Stimulated activated CD4-positive, alpha-beta T cell treated with anti-CD3 and anti-CD28 coated beads, TNF-alpha, amount 100 ng/mL, for 4 hours (primary cell): ENCODE data around the gene DLGAP1.

Experiments used
- DNase-seq, 3 experiments: peaks; one replicate each; pipeline ENCODE4 v3.0.0-alpha.2; 2020; ENCODE audit warnings: low read depth in 3 of 3

Gene DLGAP1

GRCh38 chr18:3995476-3996102, 459.5 kb downstream of the DLGAP1 start:
- peak; percentile 7 to 21 (median 16) for DNase-seq

- no peak for DNase-seq
Observed at GRCh38 chr18:3993941-3994687, 461.0 kb downstream of the DLGAP1 start.

- DNase-seq = no peak
Observed at GRCh38 chr18:3985664-3986063, 469.4 kb downstream of the DLGAP1 start.

- DNase-seq = no peak
Observed at GRCh38 chr18:3985020-3985419, 470.1 kb downstream of the DLGAP1 start.

- DNase-seq = no peak
Observed at GRCh38 chr18:3984163-3984757, 470.8 kb downstream of the DLGAP1 start.

- DNase-seq = no peak
Observed at GRCh38 chr18:3983351-3983969, 471.6 kb downstream of the DLGAP1 start.

- DNase-seq = no peak
Observed at GRCh38 chr18:3982541-3982940, 472.6 kb downstream of the DLGAP1 start.

GRCh38 chr18:3979024-3979423, 476.1 kb downstream of the DLGAP1 start:
- DNase-seq = no peak

GRCh38 chr18:3973191-3973850, 481.8 kb downstream of the DLGAP1 start:
- DNase-seq = no peak

- DNase-seq = no peak
Observed at GRCh38 chr18:3972291-3972930, 482.7 kb downstream of the DLGAP1 start.

GRCh38 chr18:3970929-3971328, 484.2 kb downstream of the DLGAP1 start:
- DNase-seq = no peak

- DNase-seq = no peak
Observed at GRCh38 chr18:3967359-3968180, 487.5 kb downstream of the DLGAP1 start.

GRCh38 chr18:3966642-3967358, 488.3 kb downstream of the DLGAP1 start:
- DNase-seq = no peak

GRCh38 chr18:3966246-3966641, 488.9 kb downstream of the DLGAP1 start:
- DNase-seq = no peak

- DNase-seq = no peak
Observed at GRCh38 chr18:3960977-3961376, 494.1 kb downstream of the DLGAP1 start.

- no peak for DNase-seq
Observed at GRCh38 chr18:3960142-3960541, 495.0 kb downstream of the DLGAP1 start.

GRCh38 chr18:3952031-3952430, 503.1 kb downstream of the DLGAP1 start:
- DNase-seq = no peak

- DNase-seq = no peak
Observed at GRCh38 chr18:3950668-3951404, 504.3 kb downstream of the DLGAP1 start.

GRCh38 chr18:3948958-3949357, 506.1 kb downstream of the DLGAP1 start:
- DNase-seq = no peak
